GM12878 (cell line): ENCODE measurements around the gene PMM2. TPM values are rescaled to one million over a fixed set of nuclear protein-coding genes. Genes with fewer than 3 reads are reported as not detected.
A peak's percentile ranks its signal among the peaks of the same experiment; 100 is the strongest.

Experiments
- ATAC-seq: fragments of 200-7000 bp; cut with Tn5 transposase; 3 replicates; pipeline ENCODE4 v1.9.1; 2020; ENCODE audit warnings: mild to moderate bottlenecking, moderate library complexity
- BruUV-seq: library from RNA; stranded (reverse); fragments of 400-500 nt; replicated peaks from 2 replicates; lab custom pipeline; 2021; lab: Mats Ljungman, UMichigan
- CTCF ChIA-PET: fragments of 300-600 bp; sonication (Branson Sonifier 250); formaldehyde crosslinking; extraction: SDS; loops from one replicate; lab custom pipeline; 2021; ENCODE audit warnings: inconsistent platforms; lab: Yijun Ruan, JAX
- POLR2A ChIA-PET: fragments of 350-600 bp; formaldehyde crosslinking; extraction: SDS; loops from one replicate; lab custom pipeline; 2021; ENCODE audit warnings: inconsistent platforms; lab: Charles Lee
- RAD21 ChIA-PET: fragments of 300-600 bp; sonication (Branson Sonifier 250); formaldehyde crosslinking; loops from one replicate; lab custom pipeline; 2023; ENCODE audit warnings: antibody characterized with exemption; ENCODE audit not compliant: unreplicated experiment; lab: Charles Lee
- SMC1A ChIA-PET: fragments of 300-600 bp; sonication (Branson Sonifier 250); formaldehyde crosslinking; loops from one replicate; lab custom pipeline; 2023; ENCODE audit not compliant: unreplicated experiment, uncharacterized antibody; lab: Charles Lee
- DNase-seq: peaks from one replicate; pipeline ENCODE4 v3.0.0-alpha.2; 2011; ENCODE audit warnings: low read depth, low spot score
- FAIRE-seq: peaks from 3 replicates; lab custom pipeline; 2011; peaks lifted over from hg19 to GRCh38; lab: Jason Lieb, UNC
- H2AFZ ChIP-seq: 2 replicates; pipeline ENCODE4 v1.6.0; 2011; ENCODE audit warnings: low read depth, low read length, control low read depth; ENCODE audit not compliant: control insufficient read depth
- H3K27ac ChIP-seq: 2 replicates; pipeline ENCODE4 v1.5.1; 2011; ENCODE audit warnings: control low read depth; ENCODE audit not compliant: control insufficient read depth, insufficient read depth
- H3K27me3 ChIP-seq, 2 experiments: replicated peaks in 1 of 2; 2 replicates each; pipeline versions ENCODE4 v1.6.0 to v1.6.1; 2011; ENCODE audit warnings: low read length in 1 of 2; ENCODE audit not compliant: control insufficient read depth in 2 of 2, insufficient read depth in 2 of 2
- H3K36me3 ChIP-seq, 2 experiments: 2 replicates each; pipeline ENCODE4 v1.5.1; 2011; ENCODE audit warnings: low read length in 1 of 2; ENCODE audit not compliant: control insufficient read depth in 2 of 2, insufficient read depth in 2 of 2
- H3K4me1 ChIP-seq: 2 replicates; pipeline ENCODE4 v1.6.1; 2011; ENCODE audit warnings: mild to moderate bottlenecking, low read length, moderate library complexity, mixed read lengths; ENCODE audit not compliant: control insufficient read depth, insufficient read depth
- H3K4me2 ChIP-seq: 2 replicates; pipeline ENCODE4 v1.6.0; 2011; ENCODE audit warnings: control low read depth; ENCODE audit not compliant: control insufficient read depth, insufficient read depth
- H3K4me3 ChIP-seq: fragments of 200-600 bp; sonication (generic); 2 replicates; pipeline ENCODE4 v1.5.1; 2016
- H3K79me2 ChIP-seq: 2 replicates; pipeline ENCODE4 v1.6.0; 2011; ENCODE audit warnings: low read length; ENCODE audit not compliant: control insufficient read depth, insufficient read depth
- H3K9ac ChIP-seq: 2 replicates; pipeline ENCODE4 v1.8.0; 2011; ENCODE audit warnings: low read length, control low read depth, mixed read lengths; ENCODE audit not compliant: control insufficient read depth, insufficient read depth
- H3K9me3 ChIP-seq: replicated peaks from 3 replicates; pipeline ENCODE4 v1.5.1; 2011; ENCODE audit warnings: mild to moderate bottlenecking, low read length; ENCODE audit not compliant: control insufficient read depth, insufficient read depth
- H4K20me1 ChIP-seq: 2 replicates; pipeline ENCODE4 v1.6.0; 2011; ENCODE audit not compliant: control insufficient read depth, insufficient read depth
- POLR2A ChIP-seq: IDR thresholded peaks from 2 replicates; pipeline ENCODE4 v1.6.1; 2011; ENCODE audit warnings: low read depth, mild to moderate bottlenecking, low read length
- WGBS: methylation state at CpG from one replicate; pipeline ENCODE4 v1.1.6; 2016; ENCODE audit warnings: low lambda C conversion rate; ENCODE audit not compliant: insufficient replicate concordance, insufficient coverage; ENCODE audit errors: missing lambda C conversion rate; 5-methylcytosine and 5-hydroxymethylcytosine counted together
- in situ Hi-C: fragments of 300-500 bp; cut with MboI; formaldehyde crosslinking; loops from 9 replicates; pipeline ENCODE4 v1.14.3; 2018; ENCODE audit warnings: mixed read lengths
- intact Hi-C: fragments of 100-400 bp; cut with micrococcal nuclease; formaldehyde crosslinking; loops from one replicate; pipeline ENCODE4 v1.14.2; 2022; ENCODE audit not compliant: unreplicated experiment
- polyA plus RNA-seq, 11 experiments: library from polyadenylated mRNA; depleted of rRNA in 4 of 11; unstranded in 6 of 11; stranded (reverse) in 5 of 11; fragments of >200 nt; fragmentation: Nextera tagmentation in 4 of 11; fragmentation: Illumina TruSeq in 1 of 11; extraction: Ambion mirVana in 4 of 11; extraction: Trizol in 1 of 11; gene quantifications; 1 replicate in 1 of 11; 2 replicates in 10 of 11; pipeline versions ENCODE4 v1.2.1 to v1.2.3, GENCODE V29; 2011 to 2016; ENCODE audit warnings: inconsistent platforms in 2 of 11, missing spikeins in 2 of 11, low read depth in 1 of 11
- total RNA-seq, 4 experiments: library from RNA; depleted of rRNA in 3 of 4; stranded (reverse); fragments of >200 nt in 3 of 4; fragmentation: Illumina TruSeq in 1 of 4; extraction: Trizol in 1 of 4; gene quantifications; 2 replicates each; pipeline versions ENCODE4 v1.2.1 to v1.2.3, GENCODE V29; 2013 to 2021
- TF ChIP-seq, protein P1 (sequence below): fragments of 150-350 bp; IDR thresholded peaks from 2 replicates; pipeline ENCODE4 v1.6.1; 2014; ENCODE audit warnings: mild to moderate bottlenecking, low read depth, low read length

PMM2 gene
- total and polyA plus RNA-seq, 10 of the 15 experiments (the other 5 are each of a cell fraction or from before 2014, with no cell fraction given): 22.6 to 69.4 (median 52.3) TPM

DNA sequence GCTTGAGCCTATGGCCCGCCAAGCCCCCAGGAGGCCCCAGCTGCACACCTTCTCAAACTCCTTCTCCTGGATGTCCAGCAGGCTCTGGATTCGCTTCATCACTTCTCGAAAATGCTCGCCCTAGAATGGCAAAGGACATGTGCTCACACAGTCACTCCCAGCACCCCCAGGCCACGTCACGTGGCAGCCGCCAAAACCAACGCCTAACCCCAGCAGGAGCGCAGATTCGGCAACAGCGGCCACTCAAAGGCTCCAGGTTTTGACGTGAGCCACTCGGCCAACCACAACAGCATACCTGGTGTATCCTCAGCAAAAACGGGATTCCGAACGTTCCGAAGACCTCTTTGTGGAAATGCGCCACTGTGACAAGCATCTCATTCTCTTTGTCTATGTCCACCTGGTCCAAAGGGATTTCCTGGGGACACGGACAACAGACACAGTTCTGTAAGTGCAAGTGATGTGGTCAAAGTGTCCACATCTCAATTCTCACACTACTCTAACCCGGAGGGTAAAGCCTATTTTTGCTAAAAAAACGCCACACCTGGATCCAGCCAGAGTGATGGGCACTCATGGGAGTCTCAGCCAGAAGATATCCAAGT, 97.2 kb downstream of the PMM2 start:
- CTCF ChIA-PET: interaction anchor here (0.6 to 1.2 kb wide), 4 partner anchors 20 to 965 kb away, joined by 3 to 5 read pairs (median 3); no protein-coding TSS in a partner anchor
- H3K4me3 ChIP-seq: no peak overlapping the region
- RAD21 ChIA-PET: interaction anchor here (0.7 to 4.2 kb wide), 4 partner anchors 114 to 1474 kb away, joined by 3 to 30 read pairs (median 3); no protein-coding TSS in a partner anchor
- no peaks in the 10 kb centered on the region for H4K20me1 ChIP-seq
- peaks cover 3% of the 10 kb centered on the region; the same call in 2 of the 3 replicates for H3K9me3 ChIP-seq
- POLR2A ChIA-PET: no interaction called here
- in situ Hi-C loops: loop anchor here (5.0 kb wide), 1 partner anchor 237 kb away; no protein-coding TSS in a partner anchor
- 98% methylated on average over 21 of the region's 21 CpGs for WGBS
- 0 out of 2 replicates have a peak, but pooled peaks have one; percentile 34 for TF ChIP-seq POLR2A
- TF ChIP-seq, protein P1, sequence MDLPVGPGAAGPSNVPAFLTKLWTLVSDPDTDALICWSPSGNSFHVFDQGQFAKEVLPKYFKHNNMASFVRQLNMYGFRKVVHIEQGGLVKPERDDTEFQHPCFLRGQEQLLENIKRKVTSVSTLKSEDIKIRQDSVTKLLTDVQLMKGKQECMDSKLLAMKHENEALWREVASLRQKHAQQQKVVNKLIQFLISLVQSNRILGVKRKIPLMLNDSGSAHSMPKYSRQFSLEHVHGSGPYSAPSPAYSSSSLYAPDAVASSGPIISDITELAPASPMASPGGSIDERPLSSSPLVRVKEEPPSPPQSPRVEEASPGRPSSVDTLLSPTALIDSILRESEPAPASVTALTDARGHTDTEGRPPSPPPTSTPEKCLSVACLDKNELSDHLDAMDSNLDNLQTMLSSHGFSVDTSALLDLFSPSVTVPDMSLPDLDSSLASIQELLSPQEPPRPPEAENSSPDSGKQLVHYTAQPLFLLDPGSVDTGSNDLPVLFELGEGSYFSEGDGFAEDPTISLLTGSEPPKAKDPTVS: no peak
- no peak for DNase-seq
- no peak overlapping the region for H3K4me2 ChIP-seq
- H3K4me1 ChIP-seq: peaks cover 49% of the 10 kb centered on the region
- H3K27ac ChIP-seq: no peak overlapping the region
- intact Hi-C loops: loop anchor here (5.0 kb wide), 1 partner anchor 98 kb away; the partner anchor contains the start of genes PMM2 and TMEM186
- no peak for ATAC-seq
- no peak overlapping the region for H3K9ac ChIP-seq
- no TSS peak for BruUV-seq
- H2AFZ ChIP-seq: no peak overlapping the region
- peaks cover 38 to 57% of the 10 kb centered on the region in 2 experiments for H3K36me3 ChIP-seq
- SMC1A ChIA-PET: interaction anchor here (0.6 to 1.1 kb wide), 3 partner anchors 8 to 200 kb away, joined by 3 to 5 read pairs (median 3); no protein-coding TSS in a partner anchor
- no peak for FAIRE-seq
- H3K79me2 ChIP-seq: peaks cover 8% of the 10 kb centered on the region
- H3K27me3 ChIP-seq: no peaks in the 10 kb centered on the region
